ENCODE measurements around the gene MESP2.

- no peak for TF ChIP-seq CTCF (IDR thresholded peaks at IDR 0.05; ENCODE audit: low read depth, low read length, poor library complexity, severe bottlenecking)
- no peak for TF ChIP-seq EZH2phosphoT487 (IDR thresholded peaks at IDR 0.05; ENCODE audit: borderline replicate concordance, low read length)
Measured at GRCh38 chr15:89770041-89770440, 6.1 kb upstream of the MESP2 start.

All from DOHH2 (cell line).